Activated T-helper 1 cell treated with Interleukin-2 at 50 U/mL for 16 hours (primary cell): ENCODE results near the gene BAD.

Experiments
- DNase-seq: peaks from one replicate; pipeline ENCODE4 v3.0.0-alpha.2; 2020; ENCODE audit warnings: low read depth

The BAD gene

GRCh38 chr11:64296236-64296635 lies 11.8 kb upstream of the BAD start:
- DNase-seq, result no peak

DNA sequence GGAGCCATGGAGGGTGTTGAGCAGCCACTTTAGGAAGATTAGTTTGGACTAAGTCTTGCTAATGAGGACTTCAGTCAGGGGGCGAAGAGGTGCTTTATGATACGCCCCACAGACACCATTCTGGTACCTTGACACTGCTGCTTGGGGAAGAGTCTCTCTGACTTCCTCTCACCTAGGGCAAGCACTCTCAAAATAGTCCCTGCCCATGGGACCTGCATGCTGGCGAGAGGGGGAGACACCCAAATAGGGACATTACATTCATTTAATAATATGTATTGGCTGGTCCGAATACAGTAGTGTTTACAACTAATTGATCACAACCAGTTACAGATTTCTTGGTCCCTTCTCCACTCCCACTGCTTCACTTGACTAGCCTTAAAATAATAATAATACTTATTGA lies 11.3 kb upstream of the BAD start:
- no peak for DNase-seq

DNA sequence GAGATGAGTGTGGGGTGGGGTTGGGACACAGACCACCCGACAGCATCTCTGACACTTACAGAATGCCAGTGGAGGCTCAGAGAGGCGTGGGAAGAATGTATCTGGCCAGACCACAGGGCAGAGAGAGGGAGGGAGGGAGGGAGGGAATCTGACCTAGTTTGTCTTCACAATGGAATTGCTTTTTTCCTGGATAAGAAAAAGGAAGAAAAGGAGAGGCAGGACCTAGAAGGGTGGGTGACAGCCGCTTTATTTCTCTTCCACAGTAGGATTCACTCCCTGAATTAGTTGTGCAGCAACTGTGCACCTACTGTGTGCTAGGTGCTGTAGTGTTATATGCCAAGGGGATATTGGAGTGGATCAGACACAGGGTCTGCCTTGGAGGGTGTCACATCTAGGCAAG lies 10.3 kb upstream of the BAD start:
- no peak for DNase-seq

- no peak for DNase-seq
Observed at GRCh38 chr11:64292460-64293254, 8.2 kb upstream of the BAD start.

DNA sequence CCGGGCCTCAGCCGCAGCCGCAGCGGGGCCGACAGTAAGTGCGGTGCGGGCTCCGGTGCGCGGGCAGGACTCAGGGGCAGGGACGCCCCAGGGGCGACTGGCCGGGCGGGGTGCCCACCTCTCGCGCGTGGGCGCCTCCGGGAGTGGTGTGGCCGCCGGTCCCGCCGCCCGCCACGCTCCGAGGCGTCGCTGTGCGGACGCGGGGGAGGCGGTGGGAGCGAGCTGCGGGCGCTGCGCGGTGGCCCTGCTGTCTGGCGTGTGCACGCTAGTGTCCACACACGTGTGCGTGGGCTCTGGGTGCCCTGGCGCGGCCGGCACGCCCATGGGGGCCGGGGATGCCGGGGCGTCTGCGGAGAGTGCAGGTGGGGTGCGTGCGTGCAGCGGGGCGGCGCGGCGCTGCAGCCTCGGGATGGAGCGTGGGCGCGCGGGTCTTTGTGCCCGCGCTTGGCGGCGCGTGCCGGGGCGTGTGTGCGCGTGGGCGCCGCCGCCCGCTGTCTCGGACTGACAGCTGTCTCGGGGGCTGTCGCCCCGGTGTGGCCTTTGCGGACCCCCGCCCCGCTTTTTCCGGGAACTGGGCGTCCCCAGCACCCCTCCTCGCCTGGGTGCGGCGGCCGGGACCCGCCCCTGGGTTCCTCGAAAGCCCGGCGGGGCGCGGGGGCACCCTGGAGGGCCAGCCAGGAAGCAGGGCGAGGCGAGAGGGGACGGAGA lies 7.4 kb upstream of the BAD start:
- no peak for DNase-seq

DNA sequence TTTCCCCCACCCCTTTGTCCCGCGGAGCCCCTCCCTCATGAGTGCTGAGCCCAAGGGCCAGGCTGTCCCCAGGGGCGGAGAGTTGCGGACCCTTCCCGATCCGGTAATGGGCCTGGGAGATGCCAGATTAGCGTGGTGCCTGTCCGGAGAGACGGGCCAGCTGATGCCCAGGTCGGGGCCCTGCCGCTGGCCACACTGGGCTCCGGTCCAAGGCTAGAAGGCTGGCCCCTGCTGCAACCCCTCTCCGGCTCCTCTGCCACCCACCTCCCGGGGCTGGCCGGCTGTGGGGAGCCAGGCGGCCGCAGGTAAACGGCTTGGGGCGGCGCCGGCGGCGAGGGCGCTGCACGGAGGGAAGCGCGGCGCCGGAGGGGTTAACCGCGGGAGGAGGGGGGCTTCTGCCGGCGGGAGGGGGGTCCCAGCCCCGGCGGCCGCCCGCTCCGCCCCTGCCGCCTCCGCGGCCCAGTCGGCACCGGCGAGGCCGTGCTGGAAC lies 6.8 kb upstream of the BAD start, which contains the start of gene KCNK4:
KCNK4 (plus strand) TSS at position 41 of the 490 bp plus-strand sequence. CDS start 1,717 bp downstream, outside the sequence.
- DNase-seq, result no peak

DNA sequence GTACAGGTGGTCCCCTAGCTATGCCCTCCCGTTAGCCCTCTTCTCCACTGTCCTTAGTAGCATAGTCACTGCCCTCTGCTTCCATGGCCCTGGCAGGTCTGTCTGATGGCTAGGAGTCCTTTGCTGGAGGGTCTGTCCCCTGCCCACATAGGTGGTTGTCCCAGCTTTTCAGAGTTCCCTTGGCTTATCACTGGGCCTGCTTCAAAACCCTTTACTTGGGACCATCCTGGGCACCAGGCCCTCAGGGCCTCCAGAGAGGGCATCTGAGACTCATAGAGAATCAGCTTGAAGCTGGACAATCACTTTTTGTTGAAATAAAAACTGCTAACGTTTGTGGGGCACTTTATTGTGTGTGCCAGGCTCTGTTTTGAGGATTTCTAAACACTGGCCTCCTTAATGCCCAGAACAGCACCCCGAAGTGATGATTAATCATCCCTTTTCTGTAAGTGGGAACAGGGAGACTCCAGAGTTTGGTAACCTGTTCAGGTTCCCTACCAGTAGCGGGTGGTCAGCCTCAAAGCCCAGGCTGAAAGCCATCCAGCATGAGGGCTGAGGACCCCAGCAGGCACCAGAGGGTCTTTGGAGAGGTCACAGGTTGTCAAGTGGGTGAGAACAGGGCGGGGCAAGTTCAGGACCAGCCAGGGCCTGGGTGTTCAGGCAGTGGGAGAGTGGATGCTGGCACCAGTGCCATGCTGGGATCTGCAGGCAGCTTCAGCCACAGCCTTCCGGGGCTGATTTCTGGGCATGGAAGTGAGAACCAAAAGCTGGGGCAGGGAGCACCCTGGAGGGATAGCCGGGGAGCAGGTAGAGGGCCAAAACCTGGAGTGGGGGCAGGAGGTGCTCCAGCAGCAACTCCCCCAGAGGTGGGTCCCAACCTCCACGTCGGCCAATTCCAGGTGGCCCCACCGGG lies 6.1 kb upstream of the BAD start:
- no peak for DNase-seq

DNA sequence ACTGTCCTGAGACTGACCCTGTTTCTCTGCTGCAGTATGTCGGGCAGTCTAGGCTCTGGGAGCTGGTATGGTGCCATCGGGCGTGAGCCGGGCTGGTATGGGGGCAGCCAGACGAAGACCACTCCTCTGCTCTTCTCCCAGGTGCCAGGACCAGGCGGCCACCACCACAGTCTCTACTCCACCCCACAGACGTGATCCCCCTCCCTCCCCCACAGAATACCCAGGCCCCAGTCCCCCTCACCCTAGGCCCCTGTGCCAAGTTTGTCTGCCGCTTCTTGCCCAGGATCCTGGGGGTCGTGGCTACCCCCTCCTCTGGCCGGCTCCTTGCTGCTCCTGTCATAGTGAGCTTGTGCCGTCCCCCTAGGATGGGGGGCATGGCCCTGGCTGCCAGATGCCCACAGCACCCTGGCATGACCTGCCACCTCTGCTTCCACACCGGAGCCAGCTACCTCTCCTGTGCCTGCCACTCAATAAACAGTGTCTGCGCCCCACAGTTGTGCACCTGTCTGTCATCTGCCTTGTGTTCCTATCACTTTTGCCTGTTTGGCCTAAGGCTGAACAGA lies 4.6 kb upstream of the BAD start:
- DNase-seq, result no peak

GRCh38 chr11:64288353-64288750 lies 3.9 kb upstream of the BAD start:
- DNase-seq, result no peak

- no peak for DNase-seq
Observed at GRCh38 chr11:64287676-64288352, 3.3 kb upstream of the BAD start.

DNA sequence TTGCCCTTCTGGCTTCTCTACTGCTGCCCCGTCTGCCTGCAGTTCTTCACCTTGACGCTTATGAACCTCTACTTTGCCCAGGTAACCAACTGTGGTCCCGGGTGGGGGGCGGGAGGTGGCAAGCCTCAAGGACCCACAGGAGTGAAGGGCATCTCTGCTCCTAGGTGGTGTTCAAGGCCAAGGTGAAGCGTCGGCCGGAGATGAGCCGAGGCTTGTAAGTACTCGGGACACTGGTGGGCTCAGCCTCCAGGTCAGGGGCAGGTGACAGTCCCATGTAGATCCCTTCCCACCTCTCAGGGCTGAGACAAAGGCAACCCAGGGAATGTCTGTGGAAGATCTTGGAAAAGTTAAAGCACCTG lies 2.3 kb upstream of the BAD start:
- DNase-seq, result no peak

GRCh38 chr11:64285885-64286800 lies 1.7 kb upstream of the BAD start:
- DNase-seq, result no peak

- DNase-seq, result peak; percentile 89
Observed at GRCh38 chr11:64284962-64285884, 758 bp upstream of the BAD start, which contains the start of gene GPR137. GPR137 (plus strand) TSS chr11:64285848; CDS start chr11:64286525, 677 bp downstream.

DNA sequence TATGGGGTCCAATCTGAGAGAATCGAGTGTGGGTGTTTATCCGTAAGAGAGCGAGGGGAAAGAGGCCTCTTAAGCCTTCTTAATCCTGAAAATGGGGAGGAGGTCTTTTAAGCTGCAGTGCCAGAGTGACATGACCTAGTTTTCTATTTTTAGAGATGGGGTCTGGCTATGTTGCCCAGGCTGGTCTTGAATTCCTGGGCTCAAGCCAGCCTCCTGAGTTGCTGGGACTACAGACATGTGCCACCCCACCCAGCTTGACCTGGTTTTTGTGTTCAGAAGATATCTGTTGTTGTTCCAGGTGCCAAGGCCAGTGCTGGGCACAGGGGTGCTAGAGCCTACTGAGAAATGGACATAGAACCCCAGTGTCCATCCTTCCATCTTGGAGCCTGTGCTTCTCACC lies 1.4 kb downstream of the BAD start:
- no peak for DNase-seq

GRCh38 chr11:64281957-64282770 lies 2.3 kb downstream of the BAD start:
- no peak for DNase-seq

- no peak for DNase-seq
Observed at GRCh38 chr11:64278576-64279190, 5.8 kb downstream of the BAD start.

DNA sequence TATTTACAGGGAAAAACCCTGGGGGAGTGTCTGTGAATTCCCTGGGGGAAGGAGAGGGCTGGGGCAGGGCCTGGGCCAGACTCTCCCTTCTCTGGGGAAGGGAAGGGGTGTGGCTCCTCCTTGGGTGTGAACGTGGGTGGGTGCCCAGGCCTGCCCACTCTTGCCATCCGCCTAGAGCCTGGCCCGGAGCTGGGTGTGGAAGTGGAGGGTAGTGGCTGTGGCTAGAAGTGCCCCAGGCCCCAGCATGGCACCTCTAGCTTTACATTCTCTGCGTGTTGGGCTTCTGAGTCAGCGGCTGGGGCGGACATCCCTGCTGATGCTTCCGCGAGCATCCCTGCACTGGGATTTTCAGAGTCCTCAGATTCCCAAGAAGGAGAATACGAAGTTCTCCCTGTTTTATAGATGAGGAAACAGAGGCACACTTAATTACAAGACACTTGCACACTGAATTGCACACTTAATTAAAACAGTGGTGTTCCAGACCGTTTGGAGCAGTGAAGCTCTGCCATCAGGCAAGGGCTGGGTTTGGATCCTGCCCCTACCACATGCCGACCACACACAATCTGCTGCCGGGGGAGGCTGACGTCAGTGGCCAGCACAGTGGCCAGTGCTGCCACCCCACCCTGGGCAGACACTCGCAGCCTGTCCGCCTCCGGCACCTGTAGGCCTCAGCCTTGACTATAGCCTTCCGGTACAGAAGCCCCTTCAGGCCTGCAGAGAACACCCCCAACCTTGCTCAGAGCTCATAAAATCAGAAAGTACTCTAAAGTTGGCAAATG lies 7.6 kb downstream of the BAD start:
- DNase-seq, result no peak
